Hematopoietic multipotent progenitor cell treated with erythropoietin and hydrocortisone succinate and interleukin-3 and kit ligand, for 15 days (in vitro differentiated cells): Measurements from ENCODE around the gene LTBP2.

ENCODE experiments used
- DNase-seq: peaks from one replicate; pipeline ENCODE4 v3.0.0-alpha.2; 2015; ENCODE audit warnings: low spot score

LTBP2 gene

DNA sequence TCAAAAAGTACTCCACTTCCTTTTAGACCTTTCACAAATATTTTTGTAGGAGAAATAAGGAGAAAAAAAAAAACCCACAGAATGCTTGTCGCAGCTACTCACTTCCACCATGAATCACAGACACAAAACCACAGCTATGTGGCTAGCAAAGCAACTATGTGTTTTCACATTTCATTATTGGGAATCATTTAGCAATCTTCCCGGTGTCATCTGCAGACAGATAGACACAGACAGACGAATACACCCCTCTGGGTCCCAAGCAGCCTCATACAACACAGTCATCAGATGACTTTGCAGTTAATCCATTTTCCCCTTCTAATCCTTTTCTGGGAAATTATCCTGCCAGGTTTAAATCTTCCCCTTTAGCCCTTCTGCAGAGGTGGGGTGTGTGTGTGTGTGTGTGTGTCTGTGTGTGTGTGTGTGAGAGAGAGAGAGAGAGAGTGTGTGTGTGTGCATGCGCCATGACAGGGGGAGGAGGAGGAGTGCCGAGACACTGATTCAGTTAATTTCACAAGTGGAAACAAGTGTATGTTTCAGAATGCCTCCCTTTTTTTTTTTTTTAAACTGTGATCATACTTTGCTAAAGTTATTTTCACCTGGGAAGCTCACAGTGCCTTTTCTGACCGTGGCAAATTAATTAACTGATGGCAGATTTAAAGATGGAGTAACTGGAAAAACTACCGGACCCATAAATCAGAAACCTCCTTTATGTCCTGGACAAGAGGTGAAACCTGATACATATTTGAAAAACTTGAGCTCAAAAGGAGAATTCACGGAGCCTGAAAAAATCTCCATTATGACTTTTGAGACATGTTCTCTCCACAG is 39.9 kb downstream of the LTBP2 start:
- no peak for DNase-seq

DNA sequence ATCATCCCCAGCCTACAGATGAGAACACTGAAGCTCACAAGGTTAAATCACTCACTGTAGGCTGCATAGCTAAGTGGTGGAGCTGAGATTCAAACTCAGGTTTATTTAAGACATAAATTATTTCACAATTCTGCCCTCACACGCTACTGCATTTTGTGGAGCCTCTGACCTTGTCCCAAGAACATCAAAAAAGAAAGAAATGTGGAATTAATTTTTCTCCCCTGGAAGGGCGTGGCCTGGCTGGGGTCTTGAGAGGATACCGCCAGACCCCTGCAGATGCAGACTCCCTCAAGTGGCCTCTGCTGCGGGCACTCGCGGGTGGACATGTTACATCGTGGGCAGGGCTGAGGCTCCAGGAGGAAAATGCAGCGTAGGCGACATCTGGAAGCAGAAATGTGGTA is 40.6 kb downstream of the LTBP2 start:
- DNase-seq = no peak

DNA sequence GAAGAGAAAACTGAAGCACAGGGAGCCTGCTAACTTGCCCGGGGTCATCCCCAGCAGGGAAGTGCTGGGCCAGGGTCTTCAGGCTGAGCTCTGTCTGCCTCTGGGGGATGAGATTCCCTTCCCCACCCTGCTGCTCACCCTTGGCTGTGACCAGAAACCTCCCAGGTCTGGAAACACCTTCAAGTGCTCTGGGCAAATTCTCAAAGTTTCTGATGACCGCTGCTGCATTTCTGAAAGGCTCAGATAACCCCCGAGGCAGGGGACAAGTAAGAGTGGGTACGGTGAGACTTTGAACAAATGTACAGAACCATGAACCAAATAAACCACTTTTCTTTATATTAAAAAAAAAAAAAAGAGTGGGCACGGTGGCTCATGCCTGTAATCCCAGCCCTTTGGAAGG is 41.3 kb downstream of the LTBP2 start:
- DNase-seq = no peak

GRCh38 chr14:74569806-74570591 is 42.0 kb downstream of the LTBP2 start:
- DNase-seq = no peak

DNA sequence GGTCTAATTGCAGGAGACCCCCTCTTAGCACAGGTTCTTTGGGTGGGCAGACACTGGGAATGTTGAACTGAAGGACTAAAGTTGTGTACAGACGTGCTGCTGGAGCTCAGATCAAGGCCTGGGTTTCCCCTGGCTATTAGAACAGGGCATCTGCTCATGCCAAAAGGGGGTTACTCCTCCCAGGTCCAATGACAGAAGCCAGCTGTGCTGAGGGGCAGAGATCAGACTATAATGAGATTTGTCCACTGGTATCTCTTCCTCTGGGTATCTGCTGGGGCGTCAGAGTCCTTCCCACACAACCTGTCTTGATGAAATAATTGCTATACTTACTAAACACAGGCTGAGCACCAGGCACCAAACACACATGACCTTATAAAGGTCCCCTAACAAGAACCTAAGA is 42.6 kb downstream of the LTBP2 start:
- DNase-seq = no peak

- DNase-seq = no peak
These were observed 43.1 kb downstream of the LTBP2 start for GRCh38 chr14:74568911-74569310.

- DNase-seq = no peak
These were observed 43.7 kb downstream of the LTBP2 start for GRCh38 chr14:74568380-74568649.

DNA sequence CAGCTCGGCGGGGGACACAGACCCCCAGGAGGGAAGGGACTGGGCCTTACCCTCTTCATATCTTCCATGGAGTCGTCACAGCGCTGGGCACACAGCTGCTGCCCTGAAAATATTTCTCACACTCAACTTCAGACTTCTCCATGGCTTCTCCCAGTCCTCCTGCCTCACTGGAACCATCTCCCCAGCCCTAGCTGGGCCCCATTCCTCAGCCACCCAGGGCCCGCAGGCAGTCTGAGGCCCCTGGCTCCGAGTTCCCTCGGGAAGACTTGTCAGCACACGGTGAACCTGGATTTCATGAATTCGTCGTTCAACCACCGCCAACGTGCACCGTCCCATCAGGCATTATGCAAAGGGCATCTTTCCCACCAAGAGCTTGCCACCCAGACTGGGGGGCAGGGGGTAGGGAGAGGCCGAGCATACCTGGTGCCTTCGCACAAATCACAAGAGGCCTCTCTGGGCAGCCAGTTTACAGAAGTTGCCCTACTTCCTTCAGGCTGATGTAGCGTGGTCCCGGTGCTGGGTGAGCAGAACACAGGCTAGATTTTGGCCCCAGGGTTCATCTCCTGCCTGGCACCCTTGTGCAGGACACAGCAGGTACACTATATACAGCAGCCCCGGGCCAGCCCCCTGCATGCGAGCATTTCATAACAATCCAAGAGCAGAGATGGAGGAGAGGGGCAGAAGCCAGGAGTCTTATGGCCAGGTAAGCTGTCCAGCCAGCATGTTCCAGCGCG is 44.2 kb downstream of the LTBP2 start:
- DNase-seq = no peak

- DNase-seq = no peak
These were observed 44.8 kb downstream of the LTBP2 start for GRCh38 chr14:74567219-74567618.

DNA sequence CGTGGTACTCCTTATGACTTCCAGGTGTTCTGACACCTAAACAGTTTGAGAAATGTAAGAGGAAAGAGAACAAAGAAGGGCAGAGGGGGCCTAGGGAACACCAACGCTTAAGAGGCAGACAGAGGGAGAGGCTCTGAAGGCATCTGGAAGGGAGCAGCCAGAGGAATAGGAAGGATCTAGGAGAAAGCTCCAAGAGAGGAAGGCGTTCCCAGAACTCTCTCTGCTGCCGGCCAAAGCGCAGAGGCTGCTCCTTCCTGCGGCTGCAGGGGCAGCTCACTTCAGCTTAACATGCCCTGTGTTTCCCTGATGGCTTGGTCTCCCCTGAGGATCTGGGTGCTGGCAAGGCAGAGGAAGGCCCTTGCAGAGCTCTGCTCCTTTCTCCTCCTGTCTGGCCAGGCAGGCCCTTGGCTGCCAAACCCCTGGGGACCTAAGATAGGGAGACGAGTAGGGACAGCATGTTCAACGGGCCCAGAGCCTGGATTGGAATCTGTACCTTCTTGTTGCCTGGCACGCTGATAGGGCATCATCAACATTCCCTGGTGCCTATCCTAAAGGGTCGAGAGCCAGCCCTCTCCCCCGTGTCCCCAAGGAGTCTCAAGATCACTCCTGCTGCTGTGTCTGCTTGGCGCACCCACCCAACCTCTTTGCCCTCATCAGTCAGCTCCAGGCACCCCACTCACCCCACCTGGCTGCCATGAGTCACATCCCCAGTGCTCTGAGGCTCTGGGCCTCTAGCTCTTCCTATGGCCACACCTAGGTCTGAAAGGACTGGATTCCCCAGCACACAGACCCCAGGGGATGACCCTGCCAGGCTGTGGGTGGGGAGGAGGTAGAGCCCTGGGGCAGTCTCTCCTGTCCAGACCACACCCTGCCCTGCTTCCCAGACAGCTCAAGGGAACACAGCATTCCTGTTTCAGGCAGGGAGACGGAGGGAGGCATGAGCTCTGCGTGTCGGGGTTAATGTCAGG is 45.6 kb downstream of the LTBP2 start:
- no peak for DNase-seq

DNA sequence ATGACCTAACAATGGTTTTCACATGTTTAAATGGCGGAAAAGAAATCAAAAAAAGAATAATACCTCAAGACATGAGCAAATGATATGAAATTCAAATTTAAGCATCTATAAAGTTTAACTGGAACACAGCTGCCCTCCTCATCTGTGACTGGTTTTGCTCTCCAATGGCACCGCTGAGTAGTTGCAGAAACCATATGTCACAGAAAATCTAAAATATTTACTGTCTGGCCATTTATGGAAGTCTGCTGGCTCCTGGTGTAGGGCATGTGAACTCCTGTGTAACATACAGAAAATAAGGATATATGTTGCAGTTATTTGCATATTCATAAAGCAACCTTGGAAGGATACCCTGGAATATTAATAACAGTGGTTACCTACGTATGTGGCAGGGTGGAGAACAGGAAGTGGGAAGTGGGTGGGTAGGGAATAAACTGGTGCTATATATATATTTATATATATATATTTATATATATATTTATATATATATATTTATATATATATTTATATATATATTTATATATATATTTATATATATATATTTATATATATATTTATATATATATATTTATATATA is 48.4 kb downstream of the LTBP2 start:
- DNase-seq = no peak

DNA sequence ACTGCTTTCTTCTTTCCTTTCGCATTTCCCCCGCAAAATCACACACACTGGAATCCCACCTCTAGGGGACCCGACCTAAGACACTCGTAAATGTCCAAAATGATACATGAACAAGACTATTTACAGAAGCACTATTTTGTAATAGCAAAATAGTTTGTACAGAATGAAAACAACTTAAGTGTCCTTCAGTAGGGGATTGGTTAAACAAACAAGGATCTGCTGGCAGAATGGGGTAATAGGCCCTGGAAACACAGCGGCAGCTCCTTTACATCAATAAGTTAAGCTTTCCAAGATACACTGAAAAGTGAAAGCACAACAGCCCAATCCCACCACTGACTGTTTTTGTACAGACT is 48.8 kb downstream of the LTBP2 start:
- DNase-seq = no peak

- DNase-seq = no peak
These were observed 49.4 kb downstream of the LTBP2 start for GRCh38 chr14:74562515-74563232.

DNA sequence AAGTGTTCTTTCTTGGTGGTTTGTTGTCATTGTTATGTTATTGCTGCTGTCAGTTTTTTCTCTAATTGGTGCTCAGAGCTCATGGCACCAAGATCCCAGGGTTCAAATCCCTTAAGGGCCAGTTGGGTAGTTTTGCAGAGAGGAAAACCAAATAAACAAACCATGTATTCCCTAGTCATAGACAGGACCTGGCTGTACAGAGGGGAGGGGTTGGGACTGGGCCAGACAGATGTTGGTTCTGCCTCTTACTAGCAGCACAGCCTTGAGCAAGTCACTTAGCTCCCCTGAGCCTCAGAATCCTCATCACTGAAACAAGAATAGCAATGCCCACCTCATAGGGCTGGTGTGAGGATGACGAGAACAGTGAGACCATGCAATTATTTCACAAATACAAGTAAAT is 53.4 kb downstream of the LTBP2 start:
- no peak for DNase-seq

GRCh38 chr14:74557691-74558090 is 54.3 kb downstream of the LTBP2 start:
- no peak for DNase-seq

- no peak for DNase-seq
These were observed 56.5 kb downstream of the LTBP2 start for GRCh38 chr14:74555476-74556050.

- DNase-seq = no peak
These were observed 57.2 kb downstream of the LTBP2 start for GRCh38 chr14:74554742-74555362.

- no peak for DNase-seq
These were observed 59.4 kb downstream of the LTBP2 start for GRCh38 chr14:74552623-74553022.

GRCh38 chr14:74551431-74552371 is 60.3 kb downstream of the LTBP2 start:
- no peak for DNase-seq
